NCI-H446 treated with DMSO at 0.1 percent for 48 hours (cell line): Measurements from ENCODE around the gene PCAT7.
"Not testable (repeated sequence)": the region's sequence is repeated elsewhere in the genome, so short reads cannot be mapped to it uniquely, and the experiment has no call there.

Source experiments
- DNase-seq: peaks from one replicate; lab custom pipeline; 2025; lab: John Stamatoyannopoulos, UW

PCAT7 gene

DNA sequence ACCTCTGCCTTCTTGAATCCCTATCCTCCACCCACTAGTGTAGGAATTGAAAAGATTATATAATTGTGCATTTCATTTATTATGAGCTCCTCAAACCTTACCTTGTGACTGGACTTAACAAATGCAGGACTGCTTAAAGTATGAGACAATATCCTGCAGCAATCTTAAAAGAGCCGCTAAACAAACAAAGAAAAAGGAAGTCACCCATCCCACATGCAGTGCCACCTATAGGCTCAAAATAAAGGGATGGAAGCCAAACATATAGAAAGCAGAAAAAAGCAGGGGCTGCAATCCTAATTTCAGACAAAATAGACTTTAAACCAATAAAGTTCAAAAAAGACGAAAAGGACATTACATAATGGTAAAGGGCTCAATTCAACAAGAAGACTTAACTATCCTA lies 8.7 kb downstream of the PCAT7 start:
- DNase-seq, result no peak

DNA sequence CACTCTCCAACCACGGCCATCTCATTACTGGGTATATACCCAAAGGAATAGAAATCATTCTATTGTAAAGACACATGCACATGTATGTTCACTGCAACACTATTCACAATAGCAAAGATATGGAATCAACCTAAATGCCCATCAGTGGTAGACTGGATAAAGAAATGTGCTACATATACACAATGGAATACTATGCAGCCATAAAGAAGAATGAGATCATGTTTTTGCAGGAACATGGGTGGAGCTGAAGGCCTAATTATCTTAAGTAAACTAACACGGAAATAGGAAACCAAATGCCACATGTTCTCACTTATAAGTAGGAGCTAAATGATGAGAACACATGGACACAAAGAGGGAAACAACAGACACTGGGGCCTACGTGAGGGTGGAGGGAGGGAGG lies 9.4 kb downstream of the PCAT7 start:
- not testable (repeated sequence) for DNase-seq

GRCh38 chr9:94566550-94566949 lies 11.7 kb downstream of the PCAT7 start:
- DNase-seq, result no peak

- no peak for DNase-seq
These were observed 12.4 kb downstream of the PCAT7 start for GRCh38 chr9:94567271-94567670.

GRCh38 chr9:94568250-94568889 lies 13.5 kb downstream of the PCAT7 start:
- DNase-seq, result no peak

- no peak for DNase-seq
These were observed 14.3 kb downstream of the PCAT7 start for GRCh38 chr9:94568972-94569712.

GRCh38 chr9:94576131-94576530 lies 21.2 kb downstream of the PCAT7 start:
- no peak for DNase-seq

DNA sequence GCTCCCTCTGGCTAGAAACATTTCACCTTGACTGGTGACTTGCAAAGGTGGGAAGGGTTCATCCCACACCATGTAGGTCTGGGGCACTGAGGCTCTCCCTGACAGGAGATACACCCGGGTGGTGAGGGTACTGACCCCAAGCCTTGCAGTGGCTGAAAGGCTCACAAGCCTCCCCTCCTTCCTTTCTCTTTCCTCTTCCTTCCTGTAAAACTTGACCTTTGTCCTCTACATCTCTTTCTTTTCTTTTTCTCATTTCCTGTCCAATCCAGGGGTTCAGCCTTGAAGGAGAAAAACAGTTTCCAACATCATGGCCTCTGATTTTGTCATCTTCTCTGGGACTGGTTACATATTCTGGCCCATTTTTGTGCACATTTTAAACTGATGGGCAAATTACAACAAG lies 22.2 kb downstream of the PCAT7 start:
- no peak for DNase-seq

GRCh38 chr9:94577571-94577970 lies 22.7 kb downstream of the PCAT7 start:
- DNase-seq, result no peak

DNA sequence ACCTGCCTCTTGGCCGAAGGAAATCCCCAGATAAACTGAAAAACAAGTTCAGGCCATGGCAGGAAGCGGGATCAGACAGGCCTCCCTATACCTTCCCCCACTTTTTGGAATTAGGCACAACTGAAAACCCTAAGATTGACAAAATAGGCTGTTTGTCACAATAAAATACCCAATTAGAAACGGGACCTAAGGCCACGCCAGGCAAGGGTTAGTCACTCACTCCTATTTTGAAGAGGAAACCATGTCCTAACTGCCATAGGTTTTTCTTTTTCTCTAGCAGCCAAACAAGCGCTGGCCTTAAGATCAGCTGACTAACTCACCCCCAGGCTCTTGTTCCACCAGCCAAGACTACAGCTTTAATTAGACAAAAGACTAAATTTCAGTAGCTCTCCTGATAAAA lies 26.8 kb downstream of the PCAT7 start:
- DNase-seq, result no peak

GRCh38 chr9:94584555-94584954 lies 29.7 kb downstream of the PCAT7 start:
- DNase-seq, result no peak

DNA sequence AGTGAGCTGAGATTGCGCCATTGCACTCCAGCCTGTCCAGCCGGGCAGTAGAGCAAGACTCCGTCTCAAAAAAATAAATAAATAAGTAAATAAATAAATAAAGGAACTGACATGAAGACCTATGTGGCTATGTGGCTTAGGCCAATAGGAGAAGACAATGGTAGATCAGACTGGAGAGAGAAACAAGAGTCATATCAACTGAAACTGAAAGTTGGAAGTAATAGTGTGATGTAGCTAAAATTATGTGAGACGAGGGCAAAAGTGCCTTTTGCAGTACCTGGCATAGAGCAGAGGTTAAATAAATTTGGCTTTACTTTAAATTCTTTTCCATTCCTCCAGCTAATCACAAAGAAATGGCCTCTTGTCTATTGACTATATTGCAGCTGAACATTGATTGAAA lies 31.4 kb downstream of the PCAT7 start:
- no peak for DNase-seq

DNA sequence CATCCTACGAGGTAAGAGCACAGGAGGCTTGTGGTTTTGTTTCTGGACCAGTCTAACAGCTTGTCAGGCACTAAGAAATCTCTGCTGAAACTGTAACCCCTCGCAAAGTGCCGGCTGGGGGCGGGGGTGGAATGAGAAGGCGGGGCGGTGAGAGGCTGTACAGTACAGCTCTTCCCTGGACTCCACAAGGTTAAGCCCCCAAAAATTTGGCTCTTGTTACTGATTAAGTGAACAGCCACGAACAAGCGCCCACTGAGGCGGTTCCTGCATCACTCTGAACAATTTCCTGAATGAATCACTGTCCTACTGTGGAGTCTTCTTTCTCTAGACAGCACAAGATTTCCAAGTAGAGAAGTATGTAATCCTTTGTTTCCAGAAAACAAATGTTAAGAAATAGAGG lies 31.9 kb downstream of the PCAT7 start:
- DNase-seq, result no peak

DNA sequence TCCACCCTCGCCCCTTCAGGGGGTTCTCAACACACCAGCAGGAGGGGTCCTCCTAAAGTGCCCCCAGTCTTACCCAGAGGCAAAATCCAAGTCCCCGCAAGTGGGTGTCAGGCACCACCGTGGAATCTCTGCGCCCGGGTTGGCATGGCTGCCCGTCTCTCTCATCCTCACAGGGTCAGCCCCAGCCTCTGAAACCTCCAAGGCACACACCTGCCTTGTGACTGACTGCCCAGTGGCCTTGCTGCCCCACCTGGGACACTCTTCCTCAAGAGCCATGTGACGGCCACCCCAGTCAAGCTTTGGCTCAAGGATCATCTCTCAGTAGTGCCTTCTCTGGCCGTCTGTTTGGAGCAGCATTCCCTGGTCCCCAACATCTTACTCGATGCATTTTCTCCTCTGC lies 33.8 kb downstream of the PCAT7 start:
- DNase-seq, result no peak

DNA sequence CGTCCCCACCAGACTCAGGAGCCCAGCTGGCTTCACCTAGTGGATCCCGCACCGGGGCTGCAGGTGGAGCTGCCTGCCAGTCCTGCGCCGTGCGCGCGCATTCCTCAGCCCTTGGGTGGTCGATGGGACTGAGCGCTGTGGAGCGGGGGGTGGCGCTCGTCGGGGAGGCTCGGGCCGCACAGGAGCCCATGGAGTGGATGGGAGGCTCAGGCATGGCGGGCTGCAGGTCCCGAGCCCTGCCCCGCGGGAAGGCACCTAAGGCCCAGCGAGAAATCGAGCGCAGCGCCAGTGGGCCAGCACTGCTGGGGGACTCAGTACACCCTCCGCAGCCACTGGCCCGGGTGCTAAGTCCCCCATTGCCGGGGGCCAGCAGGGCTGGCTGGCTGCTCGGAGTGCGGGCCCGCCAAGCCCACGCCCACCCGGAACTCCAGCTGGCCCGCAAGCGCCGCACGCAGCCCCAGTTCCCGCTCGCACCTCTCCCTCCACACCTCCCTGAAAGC lies 36.2 kb downstream of the PCAT7 start:
- DNase-seq, result not testable (repeated sequence)

DNA sequence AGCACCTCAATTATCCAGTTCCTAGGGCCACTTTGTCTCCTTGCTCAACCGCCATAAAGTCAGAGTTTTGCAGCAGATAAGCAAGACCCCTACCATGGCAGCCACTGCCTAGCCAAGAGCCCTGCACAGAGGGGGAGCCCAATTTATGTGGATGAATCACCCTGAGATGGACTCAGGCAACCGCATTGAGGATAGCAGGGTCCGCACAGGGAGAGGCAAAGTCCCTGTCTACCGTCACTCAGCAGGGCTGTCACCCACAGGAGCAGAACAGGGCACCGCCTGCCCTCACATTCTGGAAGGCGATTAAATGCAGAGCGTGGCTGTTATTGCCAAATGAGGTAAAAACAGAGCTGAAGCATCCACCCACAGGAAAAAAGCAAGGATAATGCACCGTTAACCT lies 37.0 kb downstream of the PCAT7 start:
- no peak for DNase-seq

- not testable (repeated sequence) for DNase-seq
These were observed 37.8 kb downstream of the PCAT7 start for GRCh38 chr9:94592683-94593082.

DNA sequence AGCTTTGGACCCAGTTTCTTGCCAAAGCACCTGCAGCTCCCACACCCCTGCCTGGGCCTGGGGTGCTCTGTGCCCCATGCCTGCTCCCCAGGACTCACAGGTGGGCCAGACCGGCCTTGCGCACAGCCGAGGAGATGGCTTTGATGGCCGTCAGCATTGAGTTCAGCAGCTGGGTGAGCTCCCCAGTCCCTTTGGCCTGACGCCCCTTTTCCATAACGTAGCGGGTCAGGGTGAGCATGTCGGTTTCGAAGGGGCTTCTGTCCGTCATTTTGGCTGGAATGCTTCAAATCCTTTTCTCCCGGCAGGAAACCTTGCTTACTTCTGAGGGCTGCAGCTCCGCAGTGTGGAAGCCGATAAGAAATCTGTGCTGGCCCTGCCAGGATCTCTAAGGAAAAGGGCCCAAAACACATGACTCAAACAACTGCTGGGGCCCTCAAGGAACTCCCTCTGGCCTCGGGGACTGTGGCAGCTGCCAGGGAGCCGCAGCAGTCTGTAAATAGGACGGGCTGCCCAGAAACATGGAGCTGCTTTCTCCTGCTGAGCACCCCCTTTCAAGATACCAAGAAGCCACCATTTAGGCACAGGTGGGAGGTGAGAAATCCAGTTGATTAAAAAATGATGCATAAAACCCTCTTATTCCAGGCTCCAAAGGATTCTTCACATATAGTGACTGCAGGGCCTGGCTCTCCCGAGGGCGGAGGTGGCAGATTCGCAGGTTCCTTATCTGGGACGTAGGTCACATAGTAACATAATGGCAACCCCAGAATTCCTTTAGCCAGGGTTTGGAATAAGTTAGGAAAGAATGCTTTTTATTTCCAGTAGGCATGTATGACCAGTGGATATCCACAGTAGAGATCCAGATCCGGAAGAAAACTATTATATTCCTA lies 38.8 kb downstream of the PCAT7 start, which contains the start of gene FBP2:
FBP2 (minus strand) TSS at position 366 of the 887 bp plus-strand sequence; CDS start at position 268, 98 bp downstream.
- no peak for DNase-seq

- DNase-seq, result no peak
These were observed 44.2 kb downstream of the PCAT7 start for GRCh38 chr9:94599102-94599501.

DNA sequence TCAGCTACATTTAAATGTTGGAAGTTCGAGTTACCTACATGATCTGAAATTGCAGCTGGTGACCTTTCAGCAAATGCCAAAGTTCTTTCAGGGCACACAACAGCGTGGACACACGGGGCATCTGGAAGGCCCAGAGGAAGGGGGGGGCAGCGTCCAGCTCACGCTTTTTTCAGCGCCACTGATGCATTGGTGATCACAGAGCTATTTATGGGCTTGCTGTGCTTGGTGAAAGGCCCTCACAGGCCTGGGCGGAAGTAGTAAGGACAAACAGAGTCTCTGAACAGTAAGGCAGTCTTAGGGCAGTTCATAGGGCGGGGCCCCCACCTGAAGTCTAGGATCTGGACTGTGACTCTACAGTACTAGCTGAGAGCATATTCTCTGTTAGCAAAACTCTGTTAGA lies 45.4 kb downstream of the PCAT7 start:
- DNase-seq, result no peak

- DNase-seq, result no peak
These were observed 45.8 kb downstream of the PCAT7 start for GRCh38 chr9:94600715-94601114.

- DNase-seq, result no peak
These were observed 47.8 kb downstream of the PCAT7 start for GRCh38 chr9:94602666-94603065.
